Endothelial cell (in vitro differentiated cells): ENCODE results near the gene CFAP91. TPM values are rescaled to one million over a fixed set of nuclear protein-coding genes. Genes with fewer than 3 reads are reported as not detected.
"Not testable (repeated sequence)": the region's sequence is repeated elsewhere in the genome, so short reads cannot be mapped to it uniquely, and the experiment has no call there.

Experiments used
- DNase-seq: peaks from one replicate; pipeline ENCODE4 v3.0.0; 2021; ENCODE audit warnings: low spot score
- H3K27ac Mint-ChIP-seq: one replicate; pipeline ENCODE4 v1.8.0; 2021; ENCODE audit warnings: mixed read lengths, inconsistent platforms; ENCODE audit not compliant: unreplicated experiment
- H3K27me3 Mint-ChIP-seq: one replicate; pipeline ENCODE4 v1.8.0; 2021; ENCODE audit warnings: mild to moderate bottlenecking, moderate library complexity, mixed read lengths, inconsistent platforms; ENCODE audit not compliant: unreplicated experiment
- H3K36me3 Mint-ChIP-seq: one replicate; pipeline ENCODE4 v1.8.0; 2021; ENCODE audit warnings: mild to moderate bottlenecking, low read depth, mixed read lengths, inconsistent platforms; ENCODE audit not compliant: unreplicated experiment
- H3K4me1 Mint-ChIP-seq: one replicate; pipeline ENCODE4 v1.8.0; 2021; ENCODE audit warnings: mild to moderate bottlenecking, mixed read lengths, inconsistent platforms; ENCODE audit not compliant: unreplicated experiment
- H3K4me3 Mint-ChIP-seq: one replicate; pipeline ENCODE4 v1.8.0; 2021; ENCODE audit warnings: mild to moderate bottlenecking, mixed read lengths, inconsistent platforms; ENCODE audit not compliant: unreplicated experiment
- H3K9me3 Mint-ChIP-seq: one replicate; pipeline ENCODE4 v1.8.0; 2021; ENCODE audit warnings: mixed read lengths, inconsistent platforms; ENCODE audit not compliant: unreplicated experiment
- total RNA-seq: library from RNA; stranded (reverse); fragmentation: NEBNext Ultra II Directional; extraction: Animal tissue kit (Norgen Biotek cat#: 25700); gene quantifications from one replicate; pipeline ENCODE4 v1.2.1, GENCODE V29; 2021; ENCODE audit not compliant: unreplicated experiment
- TF ChIP-seq, protein P1 (sequence below): fragments of 200-600 bp; sonication (generic); IDR thresholded peaks from one replicate; pipeline ENCODE4 v1.5.0; 2021; ENCODE audit warnings: antibody characterized with exemption; ENCODE audit not compliant: unreplicated experiment

CFAP91 gene
- total RNA-seq, 1 donor from 2014 or later: 0.23 TPM

- H3K27ac Mint-ChIP-seq: no peak overlapping the region
- no peak overlapping the region for H3K4me3 Mint-ChIP-seq
- TF ChIP-seq, protein P1, sequence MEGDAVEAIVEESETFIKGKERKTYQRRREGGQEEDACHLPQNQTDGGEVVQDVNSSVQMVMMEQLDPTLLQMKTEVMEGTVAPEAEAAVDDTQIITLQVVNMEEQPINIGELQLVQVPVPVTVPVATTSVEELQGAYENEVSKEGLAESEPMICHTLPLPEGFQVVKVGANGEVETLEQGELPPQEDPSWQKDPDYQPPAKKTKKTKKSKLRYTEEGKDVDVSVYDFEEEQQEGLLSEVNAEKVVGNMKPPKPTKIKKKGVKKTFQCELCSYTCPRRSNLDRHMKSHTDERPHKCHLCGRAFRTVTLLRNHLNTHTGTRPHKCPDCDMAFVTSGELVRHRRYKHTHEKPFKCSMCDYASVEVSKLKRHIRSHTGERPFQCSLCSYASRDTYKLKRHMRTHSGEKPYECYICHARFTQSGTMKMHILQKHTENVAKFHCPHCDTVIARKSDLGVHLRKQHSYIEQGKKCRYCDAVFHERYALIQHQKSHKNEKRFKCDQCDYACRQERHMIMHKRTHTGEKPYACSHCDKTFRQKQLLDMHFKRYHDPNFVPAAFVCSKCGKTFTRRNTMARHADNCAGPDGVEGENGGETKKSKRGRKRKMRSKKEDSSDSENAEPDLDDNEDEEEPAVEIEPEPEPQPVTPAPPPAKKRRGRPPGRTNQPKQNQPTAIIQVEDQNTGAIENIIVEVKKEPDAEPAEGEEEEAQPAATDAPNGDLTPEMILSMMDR: no peak
- H3K9me3 Mint-ChIP-seq: no peaks in the 10 kb centered on the region
- no peak for DNase-seq
- no peaks in the 10 kb centered on the region for H3K27me3 Mint-ChIP-seq
- peaks cover 9% of the 10 kb centered on the region for H3K36me3 Mint-ChIP-seq
- peaks cover 22% of the 10 kb centered on the region for H3K4me1 Mint-ChIP-seq
These were observed 28.9 kb upstream of the CFAP91 start for GRCh38 chr3:119673875-119674274.

GRCh38 chr3:119675188-119675874 lies 27.5 kb upstream of the CFAP91 start:
- DNase-seq: no peak
- H3K27ac Mint-ChIP-seq: no peak overlapping the region
- TF ChIP-seq, protein P1: no peak
- H3K36me3 Mint-ChIP-seq: peaks cover 9% of the 10 kb centered on the region
- no peaks in the 10 kb centered on the region for H3K27me3 Mint-ChIP-seq
- H3K4me3 Mint-ChIP-seq: peak overlapping the region; percentile 66
- no peaks in the 10 kb centered on the region for H3K9me3 Mint-ChIP-seq
- peaks cover 18% of the 10 kb centered on the region for H3K4me1 Mint-ChIP-seq

DNA sequence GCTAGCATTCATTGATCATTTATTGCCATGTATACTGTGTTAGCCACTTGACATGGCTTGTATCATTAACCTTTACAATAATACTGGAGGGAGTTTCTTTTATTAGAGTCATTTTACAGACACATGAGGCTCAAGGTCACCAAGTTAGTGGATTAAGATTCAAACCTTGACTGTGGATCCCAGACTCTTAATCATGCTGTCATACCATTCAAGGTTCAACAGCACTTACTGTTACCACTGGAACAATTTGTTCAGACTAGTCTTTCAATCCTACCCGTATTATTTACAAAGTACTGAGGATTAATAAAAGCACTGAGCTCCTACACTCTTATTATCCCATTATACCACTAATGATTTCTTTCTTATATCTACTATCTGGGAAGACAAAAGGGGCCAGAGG lies 26.8 kb upstream of the CFAP91 start:
- H3K9me3 Mint-ChIP-seq: no peaks in the 10 kb centered on the region
- DNase-seq: no peak
- H3K36me3 Mint-ChIP-seq: peaks cover 9% of the 10 kb centered on the region
- TF ChIP-seq, protein P1: no peak
- H3K4me1 Mint-ChIP-seq: peaks cover 18% of the 10 kb centered on the region
- peak overlapping the region; percentile 95 for H3K4me3 Mint-ChIP-seq
- peak overlapping the region; percentile 97 for H3K27ac Mint-ChIP-seq
- H3K27me3 Mint-ChIP-seq: no peaks in the 10 kb centered on the region

DNA sequence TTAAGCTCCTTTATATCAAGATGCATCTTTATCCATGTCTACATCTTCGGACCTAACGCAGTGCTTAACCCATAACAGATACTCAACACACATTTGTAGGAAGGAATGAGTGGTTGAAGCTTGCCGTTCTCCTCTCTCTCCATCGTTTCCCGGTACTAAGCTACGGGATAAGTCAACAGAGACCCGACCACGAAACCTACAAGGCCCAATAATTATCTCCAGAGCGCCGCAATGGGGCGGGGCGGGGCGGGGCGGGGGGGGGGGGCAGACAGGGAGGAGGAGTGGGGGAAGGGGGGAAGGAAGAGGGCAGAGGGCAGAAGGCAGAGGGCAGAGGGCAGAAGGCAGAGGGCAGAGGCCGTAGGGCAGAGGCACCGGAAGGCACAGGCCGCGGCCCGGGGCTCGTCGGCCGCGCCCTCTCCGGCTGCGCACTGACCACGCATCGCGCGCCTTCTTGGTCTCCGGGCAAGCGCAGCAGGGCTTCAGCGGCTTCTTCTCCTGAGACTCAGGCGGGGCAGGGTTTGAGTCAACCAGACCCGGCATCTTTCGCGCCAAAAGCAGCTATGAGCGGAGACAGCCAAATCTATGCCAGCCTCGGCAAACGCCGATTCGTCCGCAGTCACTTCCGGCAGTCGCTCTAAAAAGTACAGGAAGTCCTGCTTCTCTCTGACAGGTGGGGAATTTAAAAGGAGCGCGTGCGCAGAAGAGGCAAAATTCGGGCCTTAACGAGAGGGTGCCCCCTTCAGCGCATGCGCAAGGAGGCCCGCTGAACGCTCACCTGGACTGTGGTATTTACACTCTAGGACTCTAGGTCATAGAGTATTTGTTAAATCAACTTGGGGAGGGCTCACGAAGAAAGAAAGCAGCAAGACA lies 25.8 kb upstream of the CFAP91 start, which contains the start of gene COX17:
TSS of gene COX17 (minus strand) at position 636 of the 870 bp plus-strand sequence. CDS start at position 540, 96 bp downstream.
- peaks cover 9% of the 10 kb centered on the region for H3K36me3 Mint-ChIP-seq
- DNase-seq: peak; percentile 81
- peaks cover 18% of the 10 kb centered on the region for H3K4me1 Mint-ChIP-seq
- TF ChIP-seq, protein P1: no peak
- no peaks in the 10 kb centered on the region for H3K9me3 Mint-ChIP-seq
- H3K27ac Mint-ChIP-seq: peak within 1 kb of the TSS; percentile 97
- no peaks in the 10 kb centered on the region for H3K27me3 Mint-ChIP-seq
- peak within 1 kb of the TSS; percentile 95 for H3K4me3 Mint-ChIP-seq

- peaks cover 18% of the 10 kb centered on the region for H3K4me1 Mint-ChIP-seq
- H3K36me3 Mint-ChIP-seq: peaks cover 9% of the 10 kb centered on the region
- H3K4me3 Mint-ChIP-seq: peak overlapping the region; percentile 95
- H3K9me3 Mint-ChIP-seq: no peaks in the 10 kb centered on the region
- peak overlapping the region; percentile 96 for H3K27ac Mint-ChIP-seq
- no peaks in the 10 kb centered on the region for H3K27me3 Mint-ChIP-seq
- TF ChIP-seq, protein P1: no peak
- DNase-seq: no peak
These were observed 25.2 kb upstream of the CFAP91 start for GRCh38 chr3:119677641-119677934.

DNA sequence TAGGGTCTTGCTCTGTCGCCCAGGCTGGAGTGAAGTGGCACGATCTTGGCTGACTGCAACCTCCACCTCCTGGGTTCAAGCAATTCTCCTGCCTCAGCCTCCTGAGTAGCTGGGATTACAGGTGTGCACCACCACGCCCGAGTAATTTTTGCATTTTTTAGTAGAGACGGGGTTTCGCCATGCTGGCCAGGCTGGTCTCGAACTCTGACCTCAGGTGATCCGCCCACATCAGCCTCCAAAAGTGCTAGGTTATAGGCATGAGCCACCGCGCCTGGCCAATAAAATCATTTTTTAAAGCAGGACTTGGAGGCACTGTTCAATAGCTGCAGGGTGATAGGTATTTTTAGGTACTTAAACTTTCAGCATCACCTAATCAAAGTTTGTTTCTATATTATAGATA lies 24.6 kb upstream of the CFAP91 start:
- not testable (repeated sequence) for H3K9me3 Mint-ChIP-seq, H3K36me3 Mint-ChIP-seq, DNase-seq, H3K27ac Mint-ChIP-seq, H3K4me3 Mint-ChIP-seq, H3K27me3 Mint-ChIP-seq
- peaks cover 18% of the 10 kb centered on the region for H3K4me1 Mint-ChIP-seq
